GM10266 (cell line): ENCODE results near the gene ADCY5.
"Not testable (repeated sequence)": the region's sequence is repeated elsewhere in the genome, so short reads cannot be mapped to it uniquely, and the experiment has no call there.

Experiments used
- DNase-seq: peaks from one replicate; pipeline ENCODE4 v3.0.0; 2012; ENCODE audit errors: extremely low spot score
- CTCF ChIP-seq: IDR thresholded peaks from 2 replicates; pipeline ENCODE4 v1.5.1; 2012; ENCODE audit warnings: mild to moderate bottlenecking, low read depth; ENCODE audit not compliant: control insufficient read depth, insufficient read depth; ENCODE audit errors: missing control alignments

ADCY5 gene

GRCh38 chr3:123258811-123259420 lies 190.0 kb downstream of the ADCY5 start:
- no peak for DNase-seq
- TF ChIP-seq CTCF: peak; percentile 30

GRCh38 chr3:123258359-123258758 lies 190.5 kb downstream of the ADCY5 start:
- no peak for DNase-seq
- TF ChIP-seq CTCF: no peak

- no peak for TF ChIP-seq CTCF
- DNase-seq: no peak
Measured at GRCh38 chr3:123256256-123256655, 192.6 kb downstream of the ADCY5 start.

- TF ChIP-seq CTCF: no peak
Measured at GRCh38 chr3:123246866-123247265, 202.0 kb downstream of the ADCY5 start.

GRCh38 chr3:123244128-123244527 lies 204.8 kb downstream of the ADCY5 start:
- DNase-seq: no peak
- no peak for TF ChIP-seq CTCF

More at GRCh38 chr3:123246866-123247265, 202.0 kb downstream of the ADCY5 start:
- no peak for DNase-seq

GRCh38 chr3:123239756-123240155 lies 209.1 kb downstream of the ADCY5 start:
- no peak for DNase-seq
- no peak for TF ChIP-seq CTCF

GRCh38 chr3:123239186-123239585 lies 209.7 kb downstream of the ADCY5 start:
- not testable (repeated sequence) for DNase-seq

GRCh38 chr3:123236902-123237301 lies 212.0 kb downstream of the ADCY5 start:
- no peak for DNase-seq
- no peak for TF ChIP-seq CTCF
